CD4-positive, alpha-beta T cell treated with Interleukin-4 for 4 hours (primary cell): ENCODE measurements around the gene ZBTB38.

Experiments
- DNase-seq: peaks from one replicate; pipeline ENCODE4 v3.0.0-alpha.2; 2020

Gene ZBTB38

GRCh38 chr3:141368062-141368924, at the start of gene ZBTB38:
ZBTB38 (plus strand) TSS chr3:141368504; CDS start chr3:141442389, 73,885 bp downstream.
- DNase-seq: no peak

- DNase-seq: no peak
Observed at GRCh38 chr3:141320399-141321108, 47.8 kb upstream of the ZBTB38 start.

GRCh38 chr3:141321109-141321497, 47.2 kb upstream of the ZBTB38 start:
- DNase-seq: no peak

- no peak for DNase-seq
Observed at GRCh38 chr3:141323936-141324704, 44.2 kb upstream of the ZBTB38 start.

GRCh38 chr3:141326123-141326522, 42.2 kb upstream of the ZBTB38 start:
- DNase-seq: no peak

GRCh38 chr3:141326626-141327025, 41.7 kb upstream of the ZBTB38 start:
- no peak for DNase-seq

- no peak for DNase-seq
Observed at GRCh38 chr3:141328286-141329166, 39.8 kb upstream of the ZBTB38 start.

GRCh38 chr3:141330235-141330634, 38.1 kb upstream of the ZBTB38 start:
- DNase-seq: no peak

- no peak for DNase-seq
Observed at GRCh38 chr3:141330718-141331376, 37.5 kb upstream of the ZBTB38 start.

GRCh38 chr3:141331377-141332318, 36.7 kb upstream of the ZBTB38 start:
- DNase-seq: no peak

- DNase-seq: no peak
Observed at GRCh38 chr3:141332416-141332815, 35.9 kb upstream of the ZBTB38 start.

GRCh38 chr3:141333836-141334626, 34.3 kb upstream of the ZBTB38 start:
- no peak for DNase-seq

- no peak for DNase-seq
Observed at GRCh38 chr3:141334627-141335250, 33.6 kb upstream of the ZBTB38 start.

GRCh38 chr3:141335531-141336061, 32.7 kb upstream of the ZBTB38 start:
- DNase-seq: no peak

GRCh38 chr3:141336672-141337522, 31.4 kb upstream of the ZBTB38 start:
- DNase-seq: no peak

- no peak for DNase-seq
Observed at GRCh38 chr3:141337523-141337854, 30.8 kb upstream of the ZBTB38 start.

GRCh38 chr3:141337991-141338390, 30.3 kb upstream of the ZBTB38 start:
- DNase-seq: no peak

- no peak for DNase-seq
Observed at GRCh38 chr3:141338881-141339280, 29.4 kb upstream of the ZBTB38 start.
